GM12878 (cell line): ENCODE measurements around the gene DDX5. TPM values are rescaled to one million over a fixed set of nuclear protein-coding genes. Genes with fewer than 3 reads are reported as not detected.

ENCODE experiments used
- ATAC-seq: fragments of 200-7000 bp; cut with Tn5 transposase; 3 replicates; pipeline ENCODE4 v1.9.1; 2020; ENCODE audit warnings: mild to moderate bottlenecking, moderate library complexity
- BruUV-seq: library from RNA; stranded (reverse); fragments of 400-500 nt; replicated peaks from 2 replicates; lab custom pipeline; 2021; lab: Mats Ljungman, UMichigan
- CTCF ChIA-PET: fragments of 300-600 bp; sonication (Branson Sonifier 250); formaldehyde crosslinking; extraction: SDS; loops from one replicate; lab custom pipeline; 2021; ENCODE audit warnings: inconsistent platforms; lab: Yijun Ruan, JAX
- POLR2A ChIA-PET: fragments of 350-600 bp; formaldehyde crosslinking; extraction: SDS; loops from one replicate; lab custom pipeline; 2021; ENCODE audit warnings: inconsistent platforms; lab: Charles Lee
- RAD21 ChIA-PET: fragments of 300-600 bp; sonication (Branson Sonifier 250); formaldehyde crosslinking; loops from one replicate; lab custom pipeline; 2023; ENCODE audit warnings: antibody characterized with exemption; ENCODE audit not compliant: unreplicated experiment; lab: Charles Lee
- SMC1A ChIA-PET: fragments of 300-600 bp; sonication (Branson Sonifier 250); formaldehyde crosslinking; loops from one replicate; lab custom pipeline; 2023; ENCODE audit not compliant: unreplicated experiment, uncharacterized antibody; lab: Charles Lee
- DNase-seq: peaks from one replicate; pipeline ENCODE4 v3.0.0-alpha.2; 2011; ENCODE audit warnings: low read depth, low spot score
- FAIRE-seq: peaks from 3 replicates; lab custom pipeline; 2011; peaks lifted over from hg19 to GRCh38; lab: Jason Lieb, UNC
- H2AFZ ChIP-seq: 2 replicates; pipeline ENCODE4 v1.6.0; 2011; ENCODE audit warnings: low read depth, low read length, control low read depth; ENCODE audit not compliant: control insufficient read depth
- H3K27ac ChIP-seq: 2 replicates; pipeline ENCODE4 v1.5.1; 2011; ENCODE audit warnings: control low read depth; ENCODE audit not compliant: control insufficient read depth, insufficient read depth
- H3K27me3 ChIP-seq, 2 experiments: replicated peaks in 1 of 2; 2 replicates each; pipeline versions ENCODE4 v1.6.0 to v1.6.1; 2011; ENCODE audit warnings: low read length in 1 of 2; ENCODE audit not compliant: control insufficient read depth in 2 of 2, insufficient read depth in 2 of 2
- H3K36me3 ChIP-seq, 2 experiments: 2 replicates each; pipeline ENCODE4 v1.5.1; 2011; ENCODE audit warnings: low read length in 1 of 2; ENCODE audit not compliant: control insufficient read depth in 2 of 2, insufficient read depth in 2 of 2
- H3K4me1 ChIP-seq: 2 replicates; pipeline ENCODE4 v1.6.1; 2011; ENCODE audit warnings: mild to moderate bottlenecking, low read length, moderate library complexity, mixed read lengths; ENCODE audit not compliant: control insufficient read depth, insufficient read depth
- H3K4me2 ChIP-seq: 2 replicates; pipeline ENCODE4 v1.6.0; 2011; ENCODE audit warnings: control low read depth; ENCODE audit not compliant: control insufficient read depth, insufficient read depth
- H3K4me3 ChIP-seq: fragments of 200-600 bp; sonication (generic); 2 replicates; pipeline ENCODE4 v1.5.1; 2016
- H3K79me2 ChIP-seq: 2 replicates; pipeline ENCODE4 v1.6.0; 2011; ENCODE audit warnings: low read length; ENCODE audit not compliant: control insufficient read depth, insufficient read depth
- H3K9ac ChIP-seq: 2 replicates; pipeline ENCODE4 v1.8.0; 2011; ENCODE audit warnings: low read length, control low read depth, mixed read lengths; ENCODE audit not compliant: control insufficient read depth, insufficient read depth
- H3K9me3 ChIP-seq: replicated peaks from 3 replicates; pipeline ENCODE4 v1.5.1; 2011; ENCODE audit warnings: mild to moderate bottlenecking, low read length; ENCODE audit not compliant: control insufficient read depth, insufficient read depth
- H4K20me1 ChIP-seq: 2 replicates; pipeline ENCODE4 v1.6.0; 2011; ENCODE audit not compliant: control insufficient read depth, insufficient read depth
- ATF3 ChIP-seq: IDR thresholded peaks from 2 replicates; pipeline ENCODE4 v1.6.1; 2011; ENCODE audit warnings: low read depth, mild to moderate bottlenecking, low read length, moderate library complexity, borderline replicate concordance; ENCODE audit errors: extremely low read depth
- BCL11A ChIP-seq: IDR thresholded peaks from 2 replicates; pipeline ENCODE4 v1.6.1; 2011; ENCODE audit warnings: low read depth, low read length
- CTCF ChIP-seq, 3 experiments: IDR thresholded peaks in 2 of 3; conservative IDR thresholded peaks in 1 of 3; 2 replicates each; pipeline ENCODE4 v1.5.1; 2011; ENCODE audit warnings: low read depth in 3 of 3, low read length in 3 of 3, mild to moderate bottlenecking in 3 of 3, control low read depth in 2 of 3, moderate library complexity in 2 of 3, inconsistent platforms in 1 of 3, mixed read lengths in 1 of 3; ENCODE audit not compliant: control insufficient read depth in 2 of 3, insufficient read depth in 1 of 3; ENCODE audit errors: extremely low read depth in 1 of 3
- DPF2 ChIP-seq: fragments of 450-650 bp; IDR thresholded peaks from 2 replicates; pipeline ENCODE4 v1.6.1; 2017; ENCODE audit warnings: mild to moderate bottlenecking
- E2F8 ChIP-seq: fragments of 450-650 bp; IDR thresholded peaks from 2 replicates; pipeline ENCODE4 v1.6.1; 2018; ENCODE audit warnings: mild to moderate bottlenecking, low read depth, moderate library complexity; ENCODE audit not compliant: partially characterized antibody
- IRF4 ChIP-seq: IDR thresholded peaks from 2 replicates; pipeline ENCODE4 v1.6.1; 2011; ENCODE audit warnings: low read depth, low read length
- MEF2A ChIP-seq: IDR thresholded peaks from 2 replicates; pipeline ENCODE4 v1.6.1; 2011; ENCODE audit warnings: low read depth, mild to moderate bottlenecking, low read length, moderate library complexity; ENCODE audit not compliant: insufficient read depth
- NFXL1 ChIP-seq: fragments of 450-650 bp; IDR thresholded peaks from 2 replicates; pipeline ENCODE4 v1.6.1; 2017; ENCODE audit warnings: antibody characterized with exemption, mild to moderate bottlenecking, borderline replicate concordance
- POU2F2 ChIP-seq: IDR thresholded peaks from 3 replicates; pipeline ENCODE4 v1.6.1; 2011; ENCODE audit warnings: low read depth, mild to moderate bottlenecking, low read length, borderline replicate concordance
- RAD21 ChIP-seq: IDR thresholded peaks from 2 replicates; pipeline ENCODE4 v1.6.1; 2011; ENCODE audit warnings: mild to moderate bottlenecking, low read depth, low read length, moderate library complexity; ENCODE audit not compliant: insufficient read depth
- RB1 ChIP-seq: fragments of 450-650 bp; formaldehyde crosslinking; IDR thresholded peaks from 2 replicates; pipeline ENCODE4 v1.6.1; 2017; ENCODE audit warnings: mild to moderate bottlenecking, borderline replicate concordance
- SIN3A ChIP-seq: IDR thresholded peaks from 2 replicates; pipeline ENCODE4 v1.6.1; 2012; ENCODE audit warnings: low read depth, low read length, improper control_type of control experiment
- SMC3 ChIP-seq: IDR thresholded peaks from 2 replicates; pipeline ENCODE4 v1.6.1; 2011; ENCODE audit warnings: low read length, improper control_type of control experiment, borderline replicate concordance
- WGBS: methylation state at CpG from one replicate; pipeline ENCODE4 v1.1.6; 2016; ENCODE audit warnings: low lambda C conversion rate; ENCODE audit not compliant: insufficient replicate concordance, insufficient coverage; ENCODE audit errors: missing lambda C conversion rate; 5-methylcytosine and 5-hydroxymethylcytosine counted together
- in situ Hi-C: fragments of 300-500 bp; cut with MboI; formaldehyde crosslinking; loops from 9 replicates; pipeline ENCODE4 v1.14.3; 2018; ENCODE audit warnings: mixed read lengths
- intact Hi-C: fragments of 100-400 bp; cut with micrococcal nuclease; formaldehyde crosslinking; loops from one replicate; pipeline ENCODE4 v1.14.2; 2022; ENCODE audit not compliant: unreplicated experiment
- polyA plus RNA-seq, 11 experiments: library from polyadenylated mRNA; depleted of rRNA in 4 of 11; unstranded in 6 of 11; stranded (reverse) in 5 of 11; fragments of >200 nt; fragmentation: Nextera tagmentation in 4 of 11; fragmentation: Illumina TruSeq in 1 of 11; extraction: Ambion mirVana in 4 of 11; extraction: Trizol in 1 of 11; gene quantifications; 1 replicate in 1 of 11; 2 replicates in 10 of 11; pipeline versions ENCODE4 v1.2.1 to v1.2.3, GENCODE V29; 2011 to 2016; ENCODE audit warnings: inconsistent platforms in 2 of 11, missing spikeins in 2 of 11, low read depth in 1 of 11
- total RNA-seq, 4 experiments: library from RNA; depleted of rRNA in 3 of 4; stranded (reverse); fragments of >200 nt in 3 of 4; fragmentation: Illumina TruSeq in 1 of 4; extraction: Trizol in 1 of 4; gene quantifications; 2 replicates each; pipeline versions ENCODE4 v1.2.1 to v1.2.3, GENCODE V29; 2013 to 2021

Gene DDX5
- total and polyA plus RNA-seq, 10 of the 15 experiments (the other 5 are each of a cell fraction or from before 2014, with no cell fraction given) = 257 to 1,423 (median 719) TPM

- RAD21 ChIA-PET = interaction anchor here (0.6 to 9.9 kb wide), 6 partner anchors 16 to 201 kb away, joined by 3 to 174 read pairs (median 4); no protein-coding TSS in a partner anchor
Measured at GRCh38 chr17:64491034-64491860, 14.8 kb downstream of the DDX5 start.

More at GRCh38 chr17:64491034-64491860, 14.8 kb downstream of the DDX5 start:
- ChIA-PET SMC1A (interaction anchor here (0.8 to 4.6 kb wide), 17 partner anchors 9 to 221 kb away, joined by 3 to 121 read pairs (median 4); partner anchors contain the start of gene CEP95), CTCF (interaction anchor here (0.6 to 17.7 kb wide), 32 partner anchors 10 to 246 kb away, joined by 3 to 350 read pairs (median 3); partner anchors contain the start of genes CEP95 and DDX5), POLR2A (interaction anchor here (0.7 to 1.6 kb wide), 5 partner anchors 9 to 72 kb away, joined by 3 to 7 read pairs (median 3); partner anchors contain the start of genes CEP95 and DDX5)
- WGBS = 81% methylated on average over 13 of the region's 13 CpGs
- Histone ChIP-seq H3K27me3 (no peaks in the 10 kb centered on the region), H3K4me2 (no peak overlapping the region), H3K36me3 (peaks cover 0 to 15% of the 10 kb centered on the region in 2 experiments; a peak in 3 of 4 replicates), H4K20me1 (no peaks in the 10 kb centered on the region), H3K9me3 (no peaks in the 10 kb centered on the region), H3K4me3 (no peak overlapping the region), H3K79me2 (peaks cover 25% of the 10 kb centered on the region), H2AFZ (no peak overlapping the region), H3K9ac (no peak overlapping the region), H3K4me1 (no peaks in the 10 kb centered on the region; the same call in 1 of the 2 replicates), H3K27ac (no peak overlapping the region)
- TF ChIP-seq SIN3A (no peak), RAD21 (peak; percentile 66), NFXL1 (no peak), ATF3 (no peak), CTCF (IDR thresholded peaks at IDR 0.05 in 2 of 3, conservative IDR thresholded peaks at IDR 0.05 in 1 of 3; ENCODE audit: control insufficient read depth in 2 of 3, extremely low read depth in 1 of 3, insufficient read depth in 1 of 3, low read depth in 3 of 3, low read length in 3 of 3) (peak; percentile 44 to 69 (median 68)), POU2F2 (no peak), BCL11A (no peak), IRF4 (no peak), SMC3 (peak; percentile 67; the same call in 1 of the 2 replicates), RB1 (no peak), E2F8 (no peak), DPF2 (no peak), MEF2A (no peak)
- in situ Hi-C loops (loop anchor here (5.0 kb wide), 2 partner anchors 69 to 169 kb away; no protein-coding TSS in a partner anchor), intact Hi-C loops (loop anchor here (1.0 to 5.0 kb wide), 3 partner anchors 71 to 184 kb away; no protein-coding TSS in a partner anchor)
- DNase-seq = no peak
- FAIRE-seq = no peak
- BruUV-seq = no TSS peak
- ATAC-seq = peak; percentile 85
